ENCODE measurements around the gene LRRC36. TPM values are rescaled to one million over a fixed set of nuclear protein-coding genes. Genes with fewer than 3 reads are reported as not detected.

Gene LRRC36
- total RNA-seq, 3 donors from 2014 or later (not counting 1 experiment from before 2014, with no cell fraction given): not detected

DNA sequence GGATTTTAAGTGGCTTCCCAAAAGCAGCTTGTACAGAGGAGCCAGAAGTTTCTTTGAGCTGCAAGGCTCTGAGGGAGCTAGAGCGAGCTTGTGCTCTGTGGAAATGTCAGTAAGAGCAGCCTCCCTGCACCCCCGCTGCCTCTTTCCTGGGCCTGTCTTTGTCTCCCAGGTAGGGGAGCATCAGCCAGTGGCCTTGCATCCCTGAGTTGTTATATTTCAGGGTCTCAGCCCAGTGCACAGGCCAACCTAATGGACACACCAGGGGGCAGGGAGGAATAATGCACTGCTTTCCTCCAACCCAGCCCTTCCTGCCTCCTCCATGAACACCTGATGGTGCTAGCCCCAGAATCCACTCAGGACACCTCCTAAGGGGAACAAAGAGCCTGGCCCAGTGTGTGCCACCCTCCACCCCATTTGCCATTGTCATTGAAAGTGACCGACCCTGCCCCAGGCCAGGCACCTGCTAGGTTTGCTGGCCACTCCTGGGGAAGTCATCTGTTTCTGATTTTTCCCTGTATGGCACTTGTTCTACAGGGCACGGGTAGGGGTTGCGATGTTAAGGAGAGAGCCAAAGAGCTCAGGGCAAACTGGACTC lies 60.3 kb downstream of the LRRC36 start:
- peaks cover 0 to 5% of the 10 kb centered on the region in 2 donors for H3K4me1 Mint-ChIP-seq
- 92% methylated on average over 5 of the region's 5 CpGs for WGBS (ENCODE audit: insufficient coverage)
- H3K27ac Mint-ChIP-seq: no peak overlapping the region

DNA sequence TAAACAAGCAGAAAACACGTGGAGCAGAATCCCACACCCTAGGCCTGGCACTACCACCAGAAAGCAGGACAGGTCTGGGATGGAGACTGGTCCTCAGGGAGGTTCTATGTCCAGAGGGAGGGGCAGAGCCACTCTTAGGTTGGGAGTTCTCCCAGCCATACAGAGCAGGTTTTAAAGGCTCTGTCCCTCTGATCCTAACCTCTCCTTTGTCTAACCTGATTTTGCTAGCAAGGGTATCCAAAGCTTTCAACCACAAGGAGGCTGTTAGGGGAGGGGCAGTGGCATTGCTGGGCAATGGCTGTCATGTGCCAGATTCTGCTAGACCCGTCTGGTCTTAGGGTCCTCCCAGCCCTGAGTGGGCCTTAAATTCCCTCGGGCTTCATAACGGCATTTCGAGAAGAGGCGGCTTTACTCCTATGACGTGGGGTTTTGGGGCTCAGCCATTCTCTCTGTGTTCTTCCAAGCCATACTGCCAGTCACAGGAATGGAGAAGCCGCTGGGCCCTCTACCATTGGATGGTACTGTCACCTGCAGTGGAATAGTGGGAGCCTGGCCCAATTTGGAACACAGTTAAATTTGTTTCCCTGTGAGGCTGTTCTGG lies 61.0 kb downstream of the LRRC36 start:
- TF ChIP-seq, protein P1, sequence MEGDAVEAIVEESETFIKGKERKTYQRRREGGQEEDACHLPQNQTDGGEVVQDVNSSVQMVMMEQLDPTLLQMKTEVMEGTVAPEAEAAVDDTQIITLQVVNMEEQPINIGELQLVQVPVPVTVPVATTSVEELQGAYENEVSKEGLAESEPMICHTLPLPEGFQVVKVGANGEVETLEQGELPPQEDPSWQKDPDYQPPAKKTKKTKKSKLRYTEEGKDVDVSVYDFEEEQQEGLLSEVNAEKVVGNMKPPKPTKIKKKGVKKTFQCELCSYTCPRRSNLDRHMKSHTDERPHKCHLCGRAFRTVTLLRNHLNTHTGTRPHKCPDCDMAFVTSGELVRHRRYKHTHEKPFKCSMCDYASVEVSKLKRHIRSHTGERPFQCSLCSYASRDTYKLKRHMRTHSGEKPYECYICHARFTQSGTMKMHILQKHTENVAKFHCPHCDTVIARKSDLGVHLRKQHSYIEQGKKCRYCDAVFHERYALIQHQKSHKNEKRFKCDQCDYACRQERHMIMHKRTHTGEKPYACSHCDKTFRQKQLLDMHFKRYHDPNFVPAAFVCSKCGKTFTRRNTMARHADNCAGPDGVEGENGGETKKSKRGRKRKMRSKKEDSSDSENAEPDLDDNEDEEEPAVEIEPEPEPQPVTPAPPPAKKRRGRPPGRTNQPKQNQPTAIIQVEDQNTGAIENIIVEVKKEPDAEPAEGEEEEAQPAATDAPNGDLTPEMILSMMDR (IDR thresholded peaks at IDR 0.05): no peak
- no peak overlapping the region for H3K27ac ChIP-seq (ENCODE audit: low read length)
- peaks cover 0 to 11% of the 10 kb centered on the region in 2 donors for H3K4me1 Mint-ChIP-seq
- no peak overlapping the region for H3K4me3 ChIP-seq (ENCODE audit: low read length)
- DNase-seq (no peak), ATAC-seq (no peak)
- peaks cover 23% of the 10 kb centered on the region for H3K4me1 ChIP-seq (ENCODE audit: control insufficient read depth, insufficient read depth, low read length)
- H3K27ac Mint-ChIP-seq: no peak overlapping the region
- no peaks in the 10 kb centered on the region for H3K36me3 ChIP-seq (ENCODE audit: control insufficient read depth, insufficient read depth, low read length)
- H3K27me3 ChIP-seq (ENCODE audit: control insufficient read depth, insufficient read depth, low read length): peaks cover under 1% of the 10 kb centered on the region
- intact Hi-C loops (cut with micrococcal nuclease): no loop called here
- H3K27me3 Mint-ChIP-seq (ENCODE audit: low read depth in 2 of 2): peaks cover 6 to 19% of the 10 kb centered on the region in 2 donors
- no peaks in the 10 kb centered on the region for H3K36me3 Mint-ChIP-seq
- H3K9me3 Mint-ChIP-seq: no peaks in the 10 kb centered on the region
- no peaks in the 10 kb centered on the region for H3K9me3 ChIP-seq (ENCODE audit: control insufficient read depth, insufficient read depth, low read length)
- H3K4me3 Mint-ChIP-seq: no peak overlapping the region
- 91% methylated on average over 8 of the region's 8 CpGs for WGBS (ENCODE audit: insufficient coverage)

More for the DNA sequence above, 60.3 kb downstream of the LRRC36 start:
- no peaks in the 10 kb centered on the region for H3K36me3 ChIP-seq (ENCODE audit: control insufficient read depth, insufficient read depth, low read length)
- Mint-ChIP-seq H3K9me3 (no peaks in the 10 kb centered on the region), H3K27me3 (ENCODE audit: low read depth in 2 of 2) (peaks cover 0 to 13% of the 10 kb centered on the region in 2 donors), H3K4me3 (no peak overlapping the region), H3K36me3 (no peaks in the 10 kb centered on the region)
- H3K27me3 ChIP-seq (ENCODE audit: control insufficient read depth, insufficient read depth, low read length): no peaks in the 10 kb centered on the region
- TF ChIP-seq, protein P1 (IDR thresholded peaks at IDR 0.05): no peak
- H3K27ac ChIP-seq (ENCODE audit: low read length): no peak overlapping the region
- H3K4me3 ChIP-seq (ENCODE audit: low read length): no peak overlapping the region
- peaks cover 20% of the 10 kb centered on the region for H3K4me1 ChIP-seq (ENCODE audit: control insufficient read depth, insufficient read depth, low read length)
- intact Hi-C loops (cut with micrococcal nuclease): no loop called here
- ATAC-seq (no peak), DNase-seq (no peak)
- no peaks in the 10 kb centered on the region for H3K9me3 ChIP-seq (ENCODE audit: control insufficient read depth, insufficient read depth, low read length)

DNA sequence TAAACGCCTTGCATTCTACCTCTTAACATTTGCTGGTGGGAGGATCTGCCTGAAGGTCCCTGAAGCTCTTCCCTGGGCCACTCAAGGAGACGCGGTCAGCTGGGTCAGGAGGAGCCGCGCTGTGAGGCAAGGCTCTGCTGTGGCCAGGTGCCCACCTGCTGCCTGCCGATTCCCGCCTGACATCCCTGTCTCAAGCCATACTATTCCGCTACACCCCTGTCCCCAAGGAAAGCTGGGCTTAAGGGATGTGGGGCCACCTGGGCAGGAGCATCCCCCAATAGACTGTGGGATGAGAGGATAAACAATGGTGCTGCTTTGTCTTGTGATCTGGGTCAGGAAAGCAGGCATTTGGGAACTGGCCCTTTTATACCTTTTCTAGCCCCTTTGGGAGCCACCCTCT lies 61.6 kb downstream of the LRRC36 start:
- Mint-ChIP-seq H3K36me3 (no peaks in the 10 kb centered on the region), H3K27ac (no peak overlapping the region), H3K4me3 (no peak overlapping the region), H3K9me3 (no peaks in the 10 kb centered on the region), H3K4me1 (peaks cover 0 to 13% of the 10 kb centered on the region in 2 donors), H3K27me3 (ENCODE audit: low read depth in 2 of 2) (peaks cover 9 to 23% of the 10 kb centered on the region in 2 donors)
- intact Hi-C loops (cut with micrococcal nuclease): no loop called here
- Histone ChIP-seq H3K9me3 (ENCODE audit: control insufficient read depth, insufficient read depth, low read length) (no peaks in the 10 kb centered on the region), H3K27me3 (ENCODE audit: control insufficient read depth, insufficient read depth, low read length) (peaks cover 6% of the 10 kb centered on the region), H3K36me3 (ENCODE audit: control insufficient read depth, insufficient read depth, low read length) (no peaks in the 10 kb centered on the region), H3K4me3 (ENCODE audit: low read length) (no peak overlapping the region), H3K27ac (ENCODE audit: low read length) (no peak overlapping the region), H3K4me1 (ENCODE audit: control insufficient read depth, insufficient read depth, low read length) (peaks cover 29% of the 10 kb centered on the region)
- ATAC-seq: no peak
- WGBS (ENCODE audit: insufficient coverage): 90% methylated on average over 8 of the region's 8 CpGs
- TF ChIP-seq, protein P1 (IDR thresholded peaks at IDR 0.05): no peak
- no peak for DNase-seq
